Panc1 (cell line): ENCODE data around the gene CES1. TPM values are rescaled to one million over a fixed set of nuclear protein-coding genes. Genes with fewer than 3 reads are reported as not detected.

Source experiments
- ATAC-seq: fragments of 200-7000 bp; cut with Tn5 transposase; 2 replicates; pipeline ENCODE4 v1.9.1; 2020; ENCODE audit warnings: mild to moderate bottlenecking, moderate library complexity
- BruUV-seq: library from RNA; stranded (reverse); fragments of 400-500 nt; replicated peaks from 2 replicates; lab custom pipeline; 2021; lab: Mats Ljungman, UMichigan
- CTCF ChIA-PET: fragments of 300-600 bp; sonication (Branson Sonifier 250); formaldehyde crosslinking; loops from one replicate; lab custom pipeline; 2022; ENCODE audit warnings: antibody characterized with exemption; lab: Charles Lee
- POLR2A ChIA-PET: fragments of 300-600 bp; sonication (Branson Sonifier 250); formaldehyde crosslinking; loops from one replicate; lab custom pipeline; 2022; ENCODE audit warnings: antibody characterized with exemption; lab: Charles Lee
- DNase-seq: peaks from one replicate; pipeline ENCODE4 v3.0.0-alpha.2; 2010; ENCODE audit warnings: low read depth, low spot score
- H3K27ac ChIP-seq: 2 replicates; pipeline ENCODE4 v1.5.1; 2011; ENCODE audit warnings: mild to moderate bottlenecking, low read length, inconsistent platforms
- H3K27me3 ChIP-seq: fragments of 200-500 bp; sonication (Bioruptor generic); 2 replicates; pipeline ENCODE4 v1.6.0; 2014; ENCODE audit warnings: low read length, inconsistent platforms; ENCODE audit not compliant: control insufficient read depth, insufficient read depth
- H3K36me3 ChIP-seq: fragments of 200-500 bp; sonication (Bioruptor generic); 2 replicates; pipeline ENCODE4 v1.5.1; 2014; ENCODE audit warnings: inconsistent platforms, mild to moderate bottlenecking, low read length, moderate library complexity; ENCODE audit not compliant: control insufficient read depth, insufficient read depth
- H3K4me1 ChIP-seq: 2 replicates; pipeline ENCODE4 v1.5.1; 2011; ENCODE audit warnings: inconsistent platforms, mild to moderate bottlenecking, low read length, moderate library complexity; ENCODE audit not compliant: control insufficient read depth, insufficient read depth
- H3K4me3 ChIP-seq, 2 experiments: 2 replicates each; pipeline ENCODE4 v1.5.1; 2011 to 2012; ENCODE audit warnings: low read depth in 2 of 2, low read length in 2 of 2, mild to moderate bottlenecking in 2 of 2, inconsistent platforms in 1 of 2, moderate library complexity in 1 of 2
- H3K9me3 ChIP-seq: fragments of 200-500 bp; sonication (Bioruptor generic); 2 replicates; pipeline ENCODE4 v1.5.1; 2014; ENCODE audit warnings: low read depth, mild to moderate bottlenecking, inconsistent platforms, low read length, moderate library complexity; ENCODE audit not compliant: control insufficient read depth, insufficient read depth
- CTCF ChIP-seq: fragments of 450-650 bp; IDR thresholded peaks from 2 replicates; pipeline ENCODE4 v1.5.1; 2017; ENCODE audit warnings: mild to moderate bottlenecking
- POLR2AphosphoS5 ChIP-seq: IDR thresholded peaks from 2 replicates; pipeline ENCODE4 v1.6.1; 2012; ENCODE audit warnings: mild to moderate bottlenecking, low read depth, low read length, moderate library complexity
- REST ChIP-seq, 2 experiments: IDR thresholded peaks; 2 replicates each; pipeline ENCODE4 v1.6.1; 2011 to 2012; ENCODE audit warnings: low read depth in 2 of 2, control low read depth in 1 of 2, low read length in 1 of 2, mild to moderate bottlenecking in 1 of 2, moderate library complexity in 1 of 2; ENCODE audit not compliant: insufficient read depth in 1 of 2
- SIN3A ChIP-seq: IDR thresholded peaks from 2 replicates; pipeline ENCODE4 v1.6.1; 2012; ENCODE audit warnings: low read depth, mild to moderate bottlenecking, low read length, moderate library complexity, borderline replicate concordance; ENCODE audit not compliant: insufficient read depth
- TCF7L2 ChIP-seq: IDR thresholded peaks from 2 replicates; pipeline ENCODE4 v1.6.1; 2011; ENCODE audit warnings: mild to moderate bottlenecking, low read depth, low read length, inconsistent platforms
- in situ Hi-C: cut with HindIII; loops from 2 replicates; pipeline ENCODE4 v1.10.0; 2016; ENCODE audit warnings: low sequenced_read_pairs, low pct_unique_long_range_greater_than_20kb
- intact Hi-C: fragments of 100-400 bp; cut with micrococcal nuclease; formaldehyde crosslinking; loops from one replicate; pipeline ENCODE4 v1.10.0; 2022; ENCODE audit not compliant: unreplicated experiment
- total RNA-seq: library from RNA; stranded (reverse); gene quantifications from one replicate; pipeline ENCODE4 v1.2.1, GENCODE V29; 2021; ENCODE audit not compliant: unreplicated experiment

CES1 gene
- total RNA-seq, 1 experiment from 2014 or later, result 27.5 TPM

- TF ChIP-seq REST (IDR thresholded peaks at IDR 0.05; ENCODE audit: insufficient read depth in 1 of 2, low read depth in 2 of 2, low read length in 1 of 2), result no peak
Measured at GRCh38 chr16:55842369-55843104, 9.6 kb upstream of the CES1 start (continued).

GRCh38 chr16:55839115-55839514 lies 6.2 kb upstream of the CES1 start:
- CTCF ChIA-PET, result no interaction called here
- no peaks in the 10 kb centered on the region for H3K9me3 ChIP-seq
- no TSS peak for BruUV-seq
- DNase-seq, result no peak
- H3K4me3 ChIP-seq, result no peak overlapping the region
- ATAC-seq, result no peak
- H3K4me1 ChIP-seq, result no peaks in the 10 kb centered on the region
- in situ Hi-C loops (loop anchor here (25.0 kb wide), 1 partner anchor 127 kb away; no protein-coding TSS in a partner anchor), intact Hi-C loops (no loop called here)
- H3K36me3 ChIP-seq, result no peaks in the 10 kb centered on the region
- no peak for TF ChIP-seq TCF7L2
- no peak overlapping the region for H3K27ac ChIP-seq
- POLR2A ChIA-PET, result no interaction called here
- no peaks in the 10 kb centered on the region for H3K27me3 ChIP-seq

- BruUV-seq, result no TSS peak
- ChIA-PET CTCF (no interaction called here), POLR2A (interaction anchor here (0.6 kb wide), 1 partner anchor 191 kb away, joined by 12 read pairs; no protein-coding TSS in a partner anchor)
- ATAC-seq (no peak), DNase-seq (no peak)
- Histone ChIP-seq H3K4me1 (no peaks in the 10 kb centered on the region), H3K36me3 (no peaks in the 10 kb centered on the region), H3K9me3 (no peaks in the 10 kb centered on the region), H3K27me3 (no peaks in the 10 kb centered on the region), H3K27ac (no peak overlapping the region), H3K4me3 (no peak overlapping the region)
- TF ChIP-seq SIN3A (no peak), POLR2AphosphoS5 (no peak), CTCF (no peak), TCF7L2 (no peak), REST (IDR thresholded peaks at IDR 0.05; ENCODE audit: insufficient read depth in 1 of 2, low read depth in 2 of 2, low read length in 1 of 2) (no peak)
- intact Hi-C loops, result no loop called here
- in situ Hi-C loops, result loop anchor here (25.0 kb wide), 1 partner anchor 124 kb away; no protein-coding TSS in a partner anchor
Measured at GRCh38 chr16:55836158-55836611, 3.3 kb upstream of the CES1 start.
